GM21528 (cell line): ENCODE results near the gene PDIA2.

Experiments
- ATAC-seq: cut with Tn5 transposase; IDR thresholded peaks from one replicate; pipeline ENCODE4 v1.9.1; 2021; ENCODE audit warnings: mild to moderate bottlenecking, moderate library complexity; ENCODE audit not compliant: unreplicated experiment, low FRiP score

The PDIA2 gene

DNA sequence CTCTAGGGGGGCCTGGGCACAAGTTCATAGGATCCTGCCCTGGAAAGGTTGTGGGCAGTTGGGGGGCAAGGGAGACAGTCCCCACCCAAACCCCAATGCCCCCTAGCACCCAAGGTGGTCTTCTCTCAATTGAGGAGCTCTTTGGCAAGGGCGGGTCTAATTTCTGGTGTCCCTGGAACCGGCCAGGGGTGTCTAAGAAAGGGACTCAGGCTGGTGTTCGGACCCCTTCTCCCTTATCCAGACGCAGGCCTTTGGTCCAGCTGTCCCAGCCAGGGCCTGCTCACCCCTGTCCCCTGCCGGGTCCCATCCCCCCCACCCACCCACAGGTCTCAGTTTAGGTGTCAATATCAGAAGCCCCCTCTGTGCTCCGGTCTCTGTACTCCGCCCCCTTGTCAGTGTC is 3.4 kb upstream of the PDIA2 start:
- ATAC-seq, result no peak

DNA sequence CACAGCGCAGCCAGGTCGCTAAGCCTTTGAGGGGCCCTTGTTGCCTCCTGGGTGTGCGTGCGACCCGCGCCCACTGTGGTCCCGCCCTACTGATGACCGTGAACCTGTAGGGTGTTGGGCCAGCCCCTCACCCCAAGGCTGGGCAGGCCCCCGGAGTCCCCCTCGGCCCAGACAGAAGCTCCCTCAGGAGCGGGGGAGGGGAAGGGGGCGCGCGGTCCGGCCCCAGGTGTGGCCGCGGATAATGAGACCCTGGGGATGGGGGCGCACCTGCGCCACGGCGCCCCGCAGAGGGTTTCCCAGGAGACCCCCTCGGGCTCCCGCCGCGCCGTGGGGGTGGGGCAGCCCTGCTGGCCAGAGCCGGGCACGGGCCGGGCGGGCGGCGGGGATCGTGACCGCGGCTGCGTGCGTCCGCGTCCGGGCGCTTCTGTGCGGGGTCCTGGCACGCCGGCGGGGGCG is 2.9 kb upstream of the PDIA2 start:
- no peak for ATAC-seq

DNA sequence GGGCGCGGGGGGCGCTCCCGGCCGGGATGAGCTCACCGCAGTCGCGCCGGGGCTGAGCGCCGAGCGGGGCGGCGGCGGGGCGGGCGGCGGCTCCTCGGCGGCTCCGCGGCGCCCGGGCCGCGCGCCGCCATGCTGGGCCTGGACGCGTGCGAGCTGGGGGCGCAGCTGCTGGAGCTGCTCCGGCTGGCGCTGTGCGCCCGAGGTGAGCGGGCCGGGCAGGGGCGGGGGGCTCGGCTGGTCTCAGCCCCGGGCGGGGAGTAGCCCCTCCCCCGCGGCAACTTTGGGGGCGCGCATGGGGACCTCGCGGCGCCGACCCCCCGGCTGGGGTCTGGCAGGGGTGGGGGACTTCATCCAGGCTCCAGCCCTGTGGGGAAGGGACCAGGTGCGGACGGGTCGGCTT is 2.4 kb upstream of the PDIA2 start, which contains the start of gene ARHGDIG:
Gene ARHGDIG (plus strand): TSS at position 40 of the 400 bp plus-strand sequence. CDS start 90 bp downstream, at position 130.
- ATAC-seq, result no peak

GRCh38 chr16:280991-281659 is 1.8 kb upstream of the PDIA2 start:
- no peak for ATAC-seq

- ATAC-seq, result no peak
Observed at GRCh38 chr16:281660-282255, 1.2 kb upstream of the PDIA2 start.

GRCh38 chr16:282491-282890 is 473 bp upstream of the PDIA2 start:
- no peak for ATAC-seq

DNA sequence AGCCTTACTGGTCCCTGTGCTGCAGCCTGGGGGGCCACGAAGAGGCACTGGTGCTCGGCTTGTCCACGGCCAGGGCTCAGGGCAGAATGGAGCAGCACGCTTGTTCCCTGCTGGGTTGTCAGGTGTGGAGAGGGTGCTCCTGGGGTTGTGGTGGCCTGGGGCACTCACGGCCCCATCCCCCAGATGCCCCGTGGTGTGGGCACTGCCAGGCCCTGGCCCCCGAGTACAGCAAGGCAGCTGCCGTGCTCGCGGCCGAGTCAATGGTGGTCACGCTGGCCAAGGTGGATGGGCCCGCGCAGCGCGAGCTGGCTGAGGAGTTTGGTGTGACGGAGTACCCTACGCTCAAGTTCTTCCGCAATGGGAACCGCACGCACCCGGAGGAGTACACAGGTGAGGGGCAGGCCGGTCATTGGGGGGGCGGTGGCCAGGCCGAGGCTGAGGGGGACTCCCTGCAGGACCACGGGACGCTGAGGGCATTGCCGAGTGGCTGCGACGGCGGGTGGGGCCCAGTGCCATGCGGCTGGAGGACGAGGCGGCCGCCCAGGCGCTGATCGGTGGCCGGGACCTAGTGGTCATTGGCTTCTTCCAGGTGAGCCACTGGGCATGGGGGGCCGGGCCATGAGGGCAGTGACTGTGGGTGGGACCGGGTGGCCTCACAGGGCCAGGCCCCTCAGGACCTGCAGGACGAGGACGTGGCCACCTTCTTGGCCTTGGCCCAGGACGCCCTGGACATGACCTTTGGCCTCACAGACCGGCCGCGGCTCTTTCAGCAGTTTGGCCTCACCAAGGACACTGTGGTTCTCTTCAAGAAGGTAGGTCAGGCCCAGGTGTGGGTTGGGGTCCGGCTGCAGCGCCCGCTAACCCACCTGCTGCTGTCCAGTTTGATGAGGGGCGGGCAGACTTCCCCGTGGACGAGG is 1.5 kb downstream of the PDIA2 start:
- no peak for ATAC-seq

DNA sequence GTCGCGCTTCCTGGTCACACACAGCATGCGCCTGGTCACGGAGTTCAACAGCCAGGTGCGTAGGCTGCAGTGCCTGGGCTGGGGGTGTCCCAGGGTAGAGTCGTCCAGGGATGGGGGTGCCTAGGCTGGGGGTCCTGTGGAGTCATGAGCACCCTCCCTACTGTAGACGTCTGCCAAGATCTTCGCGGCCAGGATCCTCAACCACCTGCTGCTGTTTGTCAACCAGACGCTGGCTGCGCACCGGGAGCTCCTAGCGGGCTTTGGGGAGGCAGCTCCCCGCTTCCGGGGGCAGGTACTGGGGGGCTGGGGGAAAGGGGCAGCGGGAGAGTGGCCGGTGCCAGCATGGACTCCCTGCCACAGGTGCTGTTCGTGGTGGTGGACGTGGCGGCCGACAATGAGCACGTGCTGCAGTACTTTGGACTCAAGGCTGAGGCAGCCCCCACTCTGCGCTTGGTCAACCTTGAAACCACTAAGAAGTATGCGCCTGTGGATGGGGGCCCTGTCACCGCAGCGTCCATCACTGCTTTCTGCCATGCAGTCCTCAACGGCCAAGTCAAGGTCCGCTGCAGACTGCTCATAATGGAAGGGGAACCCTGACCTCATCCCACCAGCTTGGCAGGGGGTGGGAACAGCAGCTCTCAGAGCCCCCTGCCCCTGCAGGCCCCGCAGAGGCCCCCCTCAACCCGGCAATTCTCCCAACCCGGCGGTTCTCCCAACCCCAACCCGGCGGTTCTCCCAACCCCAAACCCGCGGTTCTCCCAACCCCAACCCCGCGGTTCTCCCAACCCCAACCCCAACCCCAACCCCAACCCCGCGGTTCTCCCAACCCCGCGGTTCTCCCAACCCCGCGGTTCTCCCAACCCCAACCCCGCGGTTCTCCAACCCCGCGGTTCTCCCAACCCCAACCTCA is 2.4 kb downstream of the PDIA2 start:
- no peak for ATAC-seq

GRCh38 chr16:286491-287297 is 3.7 kb downstream of the PDIA2 start:
- ATAC-seq, result no peak

- ATAC-seq, result no peak
Observed at GRCh38 chr16:287298-287811, 4.4 kb downstream of the PDIA2 start.

GRCh38 chr16:287981-288920 is 5.3 kb downstream of the PDIA2 start:
- ATAC-seq, result no peak

DNA sequence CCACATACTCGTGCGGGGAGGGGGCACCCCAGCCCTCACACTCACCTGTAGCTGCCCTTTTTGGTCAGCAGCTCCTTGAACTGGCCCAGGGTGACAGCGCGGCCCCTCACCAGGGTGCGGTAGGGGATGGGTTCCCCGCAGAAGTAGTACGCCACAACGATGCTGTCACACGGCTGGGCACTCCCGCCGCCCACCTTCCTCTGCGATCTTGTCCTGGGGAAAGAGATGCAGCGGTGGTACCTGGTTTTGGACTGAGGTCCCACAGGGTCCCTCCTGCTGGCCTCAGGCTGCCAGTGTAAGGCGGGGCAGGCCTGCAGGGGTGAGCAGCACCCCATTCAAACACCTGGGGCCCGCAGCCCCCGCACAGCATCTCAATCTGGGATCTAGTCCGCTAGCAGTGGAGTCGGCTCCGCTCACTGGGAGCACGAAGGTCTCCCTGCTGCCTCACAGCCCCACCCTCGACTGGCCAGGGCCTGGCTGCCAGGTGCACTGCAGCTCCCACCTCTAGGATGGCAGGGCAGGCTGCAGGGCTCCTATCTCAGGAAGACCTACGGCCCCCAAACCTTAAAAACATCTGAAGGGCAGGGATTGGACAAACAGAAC is 6.5 kb downstream of the PDIA2 start:
- no peak for ATAC-seq

GRCh38 chr16:290015-290680 is 7.2 kb downstream of the PDIA2 start:
- no peak for ATAC-seq

DNA sequence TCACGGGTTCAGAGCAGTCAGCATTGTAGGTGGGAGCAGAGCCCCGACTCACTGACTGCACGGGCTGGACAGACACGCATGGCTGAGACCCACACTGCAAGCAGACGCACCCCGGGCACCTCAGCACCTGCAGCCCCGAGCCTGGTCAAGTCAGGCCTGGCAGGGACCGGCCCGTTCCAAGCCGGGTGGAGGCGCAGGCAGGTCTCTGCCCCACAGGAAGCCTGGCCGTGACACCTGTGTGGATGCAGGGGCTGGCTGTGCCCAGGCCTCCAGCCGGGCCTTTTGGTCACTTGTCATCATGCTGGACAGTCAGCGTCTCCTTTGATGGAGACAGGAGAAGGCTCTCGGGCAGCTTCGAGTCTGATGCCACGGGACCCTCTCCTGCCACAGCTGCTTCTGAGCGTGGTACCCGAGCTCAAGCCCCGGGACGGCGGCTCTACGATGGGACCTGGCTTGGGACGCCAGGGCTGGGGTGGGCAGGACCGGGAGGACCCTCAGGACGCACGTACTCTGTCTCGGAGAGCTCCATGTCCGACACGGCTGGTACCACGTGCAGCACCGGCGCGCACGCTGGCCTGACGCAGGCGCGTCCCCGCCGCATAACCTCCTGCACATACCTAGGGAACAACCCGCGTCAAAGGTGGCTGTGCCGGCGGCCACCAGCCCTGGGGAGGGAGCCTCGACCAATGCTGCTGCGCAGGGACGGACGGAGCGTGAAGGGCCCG is 7.9 kb downstream of the PDIA2 start:
- no peak for ATAC-seq

GRCh38 chr16:291539-291938 is 8.6 kb downstream of the PDIA2 start:
- ATAC-seq, result no peak

GRCh38 chr16:293043-293775 is 10.2 kb downstream of the PDIA2 start:
- no peak for ATAC-seq
